ENCODE results near the gene SPACA9.

Gene SPACA9

DNA sequence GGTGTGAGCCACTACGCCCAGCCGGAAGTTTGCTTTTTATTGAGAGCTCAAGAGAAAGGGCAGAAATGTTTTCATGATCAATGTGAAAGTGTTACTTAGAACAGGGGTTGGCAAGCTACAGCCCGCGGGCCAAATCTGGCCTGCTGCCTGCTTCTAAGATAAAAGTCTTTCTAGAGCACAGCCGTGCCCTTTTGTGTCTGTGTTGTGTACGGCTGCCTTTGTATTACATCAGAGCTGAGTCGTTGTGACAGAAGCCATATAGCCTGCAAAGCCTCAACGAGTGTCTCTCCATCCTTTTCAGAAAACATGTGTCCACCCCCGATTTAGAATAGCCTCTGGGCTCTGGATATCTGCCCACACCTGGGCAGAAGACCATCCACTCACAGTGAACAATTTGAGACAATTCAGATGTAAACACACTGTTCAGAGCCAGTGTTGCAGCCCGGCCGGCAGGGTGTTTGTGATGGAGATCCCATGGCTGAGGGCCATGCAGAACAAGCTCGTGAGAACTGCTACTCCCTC is 29.5 kb upstream of the SPACA9 start:
- no peak for DNase-seq (ENCODE audit: low read depth in 1 of 2, low spot score in 1 of 2)
- no peak for TF ChIP-seq JUND (IDR thresholded peaks at IDR 0.05; ENCODE audit: low read depth)
- in situ Hi-C loops (cut with HindIII; ENCODE audit: low pct_unique_long_range_greater_than_20kb, low sequenced_read_pairs): no loop called here

DNA sequence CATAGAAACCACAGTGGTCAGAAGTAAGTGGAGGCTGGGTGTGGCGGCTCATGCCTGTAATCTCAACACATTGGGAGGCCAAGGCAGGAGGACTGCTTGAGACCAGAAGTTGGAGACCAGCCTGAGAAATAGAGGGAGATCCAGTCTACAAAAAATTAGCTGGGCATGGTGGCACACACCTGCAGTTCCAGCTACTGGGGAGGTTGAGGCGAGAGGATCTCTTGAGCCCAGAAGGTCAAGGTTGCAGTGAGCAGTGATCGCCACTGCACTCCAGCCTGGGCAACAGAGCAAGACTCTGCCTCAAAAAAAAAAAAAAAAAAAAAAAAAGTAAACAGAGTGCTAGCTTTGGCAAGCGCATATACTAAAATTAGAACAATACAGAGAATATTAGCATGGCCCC is 25.2 kb upstream of the SPACA9 start:
- no peak for TF ChIP-seq JUND (IDR thresholded peaks at IDR 0.05; ENCODE audit: low read depth)
- in situ Hi-C loops (cut with HindIII; ENCODE audit: low pct_unique_long_range_greater_than_20kb, low sequenced_read_pairs): no loop called here
- no peak for DNase-seq (ENCODE audit: low read depth in 1 of 2, low spot score in 1 of 2)

DNA sequence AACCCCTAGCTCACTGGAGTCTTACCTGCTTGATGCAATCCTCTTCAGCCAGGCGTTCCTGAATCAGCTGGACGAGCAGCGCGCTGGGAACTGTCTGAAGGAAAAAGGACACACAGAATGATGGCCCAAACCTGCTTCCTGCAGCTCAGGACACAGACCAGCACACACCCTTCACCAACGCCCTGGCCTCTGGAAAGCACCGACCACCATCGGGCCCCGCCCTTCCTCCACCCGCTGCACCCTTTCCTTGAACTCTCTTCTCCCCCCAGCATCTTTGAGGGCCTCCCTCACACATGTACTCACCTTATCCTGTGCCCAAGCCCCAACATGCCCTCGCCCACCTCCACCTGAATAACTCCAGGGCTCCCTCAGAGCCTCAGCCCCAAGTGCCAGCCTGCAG is 23.9 kb upstream of the SPACA9 start:
- in situ Hi-C loops (cut with HindIII; ENCODE audit: low pct_unique_long_range_greater_than_20kb, low sequenced_read_pairs): no loop called here
- DNase-seq (ENCODE audit: low read depth in 1 of 2, low spot score in 1 of 2): no peak
- no peak for TF ChIP-seq JUND (IDR thresholded peaks at IDR 0.05; ENCODE audit: low read depth)

DNA sequence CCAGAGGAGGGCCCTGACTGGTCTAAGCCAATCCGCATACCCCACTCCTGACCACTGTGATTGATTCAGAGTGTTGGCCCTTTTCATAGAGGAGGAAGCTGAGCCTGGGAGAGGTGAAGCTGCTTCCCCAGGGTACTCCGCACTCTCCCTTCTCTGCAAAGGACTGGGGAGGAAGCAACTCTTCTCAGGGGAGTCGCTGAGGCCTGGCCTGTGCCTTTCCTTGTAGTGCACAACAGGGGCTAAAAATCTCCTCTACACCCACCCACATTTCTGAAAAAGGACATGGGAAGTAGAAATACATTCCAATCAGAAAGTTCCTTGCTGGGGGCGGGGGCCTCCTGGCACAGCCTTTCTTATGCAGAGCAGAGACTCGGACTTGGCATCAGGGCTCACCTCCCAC is 22.8 kb upstream of the SPACA9 start:
- no peak for TF ChIP-seq JUND (IDR thresholded peaks at IDR 0.05; ENCODE audit: low read depth)
- in situ Hi-C loops (cut with HindIII; ENCODE audit: low pct_unique_long_range_greater_than_20kb, low sequenced_read_pairs): no loop called here
- no peak for DNase-seq (ENCODE audit: low read depth in 1 of 2, low spot score in 1 of 2)

DNA sequence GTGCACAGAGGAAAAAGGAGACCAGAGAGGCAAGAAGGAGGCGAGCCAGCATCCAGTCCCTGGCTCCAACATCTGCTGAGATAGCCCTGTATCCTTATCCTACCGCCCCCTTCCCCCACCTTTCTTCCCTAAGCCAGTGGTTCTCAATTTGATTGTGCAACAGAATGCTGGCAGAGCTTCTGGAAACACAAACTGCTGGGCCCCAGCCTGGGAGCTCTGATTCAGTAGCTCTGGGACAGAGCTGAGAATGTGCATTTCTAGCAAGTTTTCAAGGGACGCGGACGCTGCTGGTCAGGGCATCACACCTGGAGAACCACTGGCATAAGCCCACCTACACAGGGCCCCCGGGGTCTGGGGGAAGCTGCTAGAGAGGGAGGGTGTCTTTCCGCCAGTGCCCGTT is 21.7 kb upstream of the SPACA9 start:
- TF ChIP-seq JUND (IDR thresholded peaks at IDR 0.05; ENCODE audit: low read depth): no peak
- in situ Hi-C loops (cut with HindIII; ENCODE audit: low pct_unique_long_range_greater_than_20kb, low sequenced_read_pairs): no loop called here
- no peak for DNase-seq (ENCODE audit: low read depth in 1 of 2, low spot score in 1 of 2)

DNA sequence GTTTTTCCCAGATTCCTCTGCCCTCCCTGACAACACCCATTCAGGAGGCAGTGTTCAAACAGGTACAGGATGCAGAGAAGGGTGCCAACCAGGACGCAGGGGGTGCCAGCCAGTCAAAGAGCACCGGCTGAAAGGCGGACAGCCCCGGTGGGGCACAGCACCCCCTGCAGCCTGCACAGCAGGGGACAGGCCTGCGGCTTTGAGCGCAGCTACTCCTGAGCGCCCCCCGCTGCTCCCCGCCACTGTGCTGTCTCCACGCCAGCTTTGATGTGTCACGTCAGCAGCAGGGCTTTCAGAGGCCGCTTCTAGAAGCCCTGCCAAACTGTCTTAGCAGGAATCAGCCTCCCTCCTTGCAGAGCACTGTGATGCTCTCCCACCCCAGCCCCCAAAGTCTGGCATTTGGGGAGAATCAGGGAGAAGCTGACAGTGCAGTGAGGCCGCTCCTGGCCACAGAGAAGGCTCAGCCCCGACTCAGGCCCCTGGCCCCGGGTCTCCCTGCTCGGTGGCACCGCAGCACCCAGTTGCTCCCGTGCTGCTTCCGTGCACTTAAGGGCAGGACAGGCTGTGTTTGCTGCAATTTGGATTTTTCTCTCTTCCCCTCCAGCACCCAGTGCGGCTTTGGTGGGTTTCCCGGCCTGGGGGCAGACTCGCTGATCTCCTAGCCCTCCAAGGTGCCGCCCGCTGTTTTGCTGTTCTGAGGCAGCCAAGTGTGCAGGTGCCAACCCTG is 20.9 kb upstream of the SPACA9 start:
- no peak for TF ChIP-seq JUND (IDR thresholded peaks at IDR 0.05; ENCODE audit: low read depth)
- DNase-seq (ENCODE audit: low read depth in 1 of 2, low spot score in 1 of 2): no peak
- in situ Hi-C loops (cut with HindIII; ENCODE audit: low pct_unique_long_range_greater_than_20kb, low sequenced_read_pairs): no loop called here

DNA sequence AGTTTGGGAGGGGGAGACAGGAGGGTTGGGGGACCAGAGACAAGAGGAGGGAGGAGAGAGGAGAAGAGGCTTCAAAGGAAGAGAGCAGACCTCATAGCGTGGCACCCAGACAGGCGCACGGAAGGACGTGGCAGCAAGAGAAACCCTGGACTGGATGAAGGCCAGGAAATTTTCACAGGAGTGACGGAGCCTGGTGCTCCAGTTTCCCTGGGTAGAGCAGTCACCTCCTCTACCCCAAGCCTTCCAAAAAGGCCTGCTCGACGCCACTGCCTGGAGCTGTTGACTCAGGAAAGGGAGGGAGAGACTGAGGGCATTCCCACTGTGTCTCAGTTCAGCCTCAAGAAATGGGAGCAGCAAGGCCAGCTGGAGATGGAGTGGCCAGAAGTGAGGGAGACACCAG is 19.9 kb upstream of the SPACA9 start:
- in situ Hi-C loops (cut with HindIII; ENCODE audit: low pct_unique_long_range_greater_than_20kb, low sequenced_read_pairs): no loop called here
- DNase-seq (ENCODE audit: low read depth in 1 of 2, low spot score in 1 of 2): peak; percentile 67 to 74
- TF ChIP-seq JUND (IDR thresholded peaks at IDR 0.05; ENCODE audit: low read depth): no peak

DNA sequence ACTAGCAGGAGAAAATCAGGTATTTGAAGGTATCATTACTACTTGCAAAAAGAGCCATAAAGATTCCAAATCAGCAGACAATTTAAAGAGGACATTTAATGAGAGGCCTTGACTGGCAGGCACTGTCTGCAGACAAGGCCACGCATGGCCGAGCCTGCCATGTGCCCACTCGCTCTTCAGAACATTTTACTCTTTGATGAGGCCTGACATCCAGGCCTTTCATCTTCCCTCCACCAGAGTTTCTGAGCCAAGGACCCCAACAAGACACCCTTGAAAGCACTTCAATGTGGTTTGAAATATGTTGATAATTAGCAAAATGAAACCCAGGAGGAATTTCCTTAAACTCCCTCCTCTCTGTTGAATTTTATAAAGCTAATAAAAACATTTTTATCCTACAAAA is 17.0 kb upstream of the SPACA9 start:
- in situ Hi-C loops (cut with HindIII; ENCODE audit: low pct_unique_long_range_greater_than_20kb, low sequenced_read_pairs): no loop called here
- no peak for TF ChIP-seq JUND (IDR thresholded peaks at IDR 0.05; ENCODE audit: low read depth)
- DNase-seq (ENCODE audit: low read depth in 1 of 2, low spot score in 1 of 2): no peak

DNA sequence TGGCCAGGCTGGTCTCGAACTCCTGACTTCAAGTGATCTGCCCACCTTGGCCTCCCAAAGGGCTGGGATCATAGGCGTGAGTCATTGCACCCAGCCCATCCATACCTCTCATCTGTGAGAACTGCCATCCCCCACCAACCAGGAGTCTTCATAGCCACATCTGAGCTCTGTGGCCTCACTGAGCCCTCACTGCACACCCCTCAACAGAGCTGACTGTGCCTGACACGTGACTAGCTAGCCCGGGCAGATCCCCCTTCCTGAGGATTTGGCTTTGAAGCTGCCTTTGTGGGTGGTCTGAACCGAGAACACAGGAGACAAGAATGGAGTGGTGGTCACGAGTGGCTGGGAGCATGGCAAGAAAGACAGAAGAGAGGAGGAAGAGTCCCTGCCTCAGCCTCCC is 16.2 kb upstream of the SPACA9 start:
- TF ChIP-seq JUND (IDR thresholded peaks at IDR 0.05; ENCODE audit: low read depth): no peak
- in situ Hi-C loops (cut with HindIII; ENCODE audit: low pct_unique_long_range_greater_than_20kb, low sequenced_read_pairs): no loop called here
- no peak for DNase-seq (ENCODE audit: low read depth in 1 of 2, low spot score in 1 of 2)

DNA sequence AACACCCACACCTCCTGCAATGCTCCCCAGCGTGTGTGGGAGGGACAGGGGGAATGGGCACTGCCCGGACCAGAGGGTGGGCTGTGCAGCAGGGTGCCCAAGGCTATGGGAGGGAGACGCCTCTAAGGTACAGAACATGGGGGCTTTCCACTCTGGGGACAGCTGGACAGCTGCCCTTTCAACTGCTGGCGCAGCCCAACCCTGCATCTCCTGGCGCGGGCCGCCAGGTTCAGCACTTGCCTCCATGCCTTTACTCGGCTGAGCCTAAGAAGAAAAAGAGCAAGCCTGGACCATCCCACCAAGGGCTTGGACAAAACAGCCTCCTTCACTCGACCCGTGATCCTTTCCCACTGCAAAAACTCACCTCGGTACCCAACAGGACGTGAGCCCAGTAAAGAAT is 15.6 kb upstream of the SPACA9 start:
- TF ChIP-seq JUND (IDR thresholded peaks at IDR 0.05; ENCODE audit: low read depth): no peak
- no peak for DNase-seq (ENCODE audit: low read depth in 1 of 2, low spot score in 1 of 2)
- in situ Hi-C loops (cut with HindIII; ENCODE audit: low pct_unique_long_range_greater_than_20kb, low sequenced_read_pairs): no loop called here

DNA sequence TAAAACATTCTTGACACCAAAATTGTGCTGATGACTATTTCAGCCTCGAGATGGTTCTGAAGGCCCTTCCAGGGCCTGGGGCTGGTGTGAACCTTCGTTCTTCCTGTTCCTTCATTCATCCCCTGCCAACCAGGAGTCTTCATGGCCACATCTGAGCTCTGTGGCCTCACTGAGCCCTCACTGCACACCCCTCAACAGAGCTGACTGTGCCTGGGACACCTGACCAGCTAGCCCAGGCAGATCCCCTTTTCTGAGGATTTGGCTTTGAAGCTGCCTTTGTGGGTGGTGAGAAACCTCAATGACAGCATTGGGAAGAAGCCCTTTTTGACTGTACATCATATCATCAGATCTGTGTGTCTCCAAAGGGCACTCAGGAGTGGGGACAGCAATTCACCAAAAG is 14.4 kb upstream of the SPACA9 start:
- in situ Hi-C loops (cut with HindIII; ENCODE audit: low pct_unique_long_range_greater_than_20kb, low sequenced_read_pairs): no loop called here
- no peak for TF ChIP-seq JUND (IDR thresholded peaks at IDR 0.05; ENCODE audit: low read depth)
- no peak for DNase-seq (ENCODE audit: low read depth in 1 of 2, low spot score in 1 of 2)

DNA sequence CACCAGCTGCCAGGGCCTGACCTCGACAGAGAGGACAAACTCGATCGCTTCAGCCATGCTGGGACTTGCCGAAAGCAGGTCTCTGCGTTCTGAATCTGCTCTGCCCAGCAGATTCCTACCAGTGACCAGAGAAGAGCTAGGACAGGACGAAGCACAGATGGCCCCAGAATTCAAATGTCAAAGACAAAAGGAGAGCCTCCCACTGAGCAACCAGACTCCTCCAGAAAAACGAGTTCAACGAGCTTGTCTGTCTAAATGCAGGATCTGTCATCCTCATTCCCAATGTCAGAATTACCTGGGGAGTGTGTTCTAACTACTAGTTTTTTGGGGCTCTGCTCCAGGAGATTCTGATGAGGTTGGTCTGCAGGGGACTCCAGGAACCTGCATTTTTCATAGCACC is 14.0 kb upstream of the SPACA9 start:
- peak; percentile 45 to 86 for DNase-seq (ENCODE audit: low read depth in 1 of 2, low spot score in 1 of 2)
- TF ChIP-seq JUND (IDR thresholded peaks at IDR 0.05; ENCODE audit: low read depth): no peak
- in situ Hi-C loops (cut with HindIII; ENCODE audit: low pct_unique_long_range_greater_than_20kb, low sequenced_read_pairs): no loop called here

DNA sequence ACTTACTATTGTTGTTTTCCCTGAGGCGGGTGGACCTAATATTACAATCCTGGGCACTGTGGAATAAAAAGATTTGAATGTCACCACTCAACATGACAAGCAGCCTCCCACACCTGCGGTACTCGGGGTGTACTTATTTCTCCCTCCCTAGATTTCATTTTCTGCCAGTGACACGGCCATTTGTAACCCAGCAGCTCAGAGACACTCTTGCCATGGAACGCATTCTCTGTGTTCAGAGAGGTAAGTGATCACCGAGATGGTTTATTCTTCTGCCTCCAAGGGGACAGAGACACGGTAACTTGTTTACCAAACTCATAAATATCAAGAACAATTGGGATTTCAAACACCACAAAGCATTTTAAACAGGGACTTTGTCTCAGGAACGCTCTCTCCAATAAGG is 11.8 kb upstream of the SPACA9 start:
- TF ChIP-seq JUND (IDR thresholded peaks at IDR 0.05; ENCODE audit: low read depth): no peak
- in situ Hi-C loops (cut with HindIII; ENCODE audit: low pct_unique_long_range_greater_than_20kb, low sequenced_read_pairs): no loop called here
- DNase-seq (ENCODE audit: low read depth in 1 of 2, low spot score in 1 of 2): no peak

DNA sequence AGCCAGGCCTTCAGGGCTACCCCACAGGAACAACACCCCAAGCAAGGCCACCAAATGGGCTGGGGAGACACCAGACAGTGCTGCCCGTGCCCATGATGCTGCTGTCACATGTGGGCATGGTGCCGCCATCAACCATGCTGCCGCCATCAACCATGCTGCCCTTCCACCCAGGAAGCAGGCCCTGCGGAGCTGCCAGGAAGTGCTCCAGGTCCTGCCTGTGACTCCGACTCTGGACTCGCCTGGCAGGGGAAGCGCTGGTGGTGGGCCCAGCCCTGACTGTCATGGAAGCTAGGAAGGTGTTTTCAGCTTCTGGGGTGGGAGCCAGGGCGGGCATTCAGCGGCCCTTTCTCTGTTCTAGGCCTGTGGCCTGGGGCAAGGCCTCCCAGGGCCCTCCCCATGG is 9.4 kb upstream of the SPACA9 start:
- DNase-seq (ENCODE audit: low read depth in 1 of 2, low spot score in 1 of 2): no peak
- in situ Hi-C loops (cut with HindIII; ENCODE audit: low pct_unique_long_range_greater_than_20kb, low sequenced_read_pairs): no loop called here
- TF ChIP-seq JUND (IDR thresholded peaks at IDR 0.05; ENCODE audit: low read depth): no peak
